GM18519 (cell line): ENCODE measurements around the gene ANKRD44.

ENCODE experiments used
- ATAC-seq: cut with Tn5 transposase; IDR thresholded peaks from one replicate; pipeline ENCODE4 v1.9.1; 2021; ENCODE audit warnings: mild to moderate bottlenecking, moderate library complexity; ENCODE audit not compliant: unreplicated experiment, low FRiP score

The ANKRD44 gene

GRCh38 chr2:197126630-197127352, 183.8 kb downstream of the ANKRD44 start:
- no peak for ATAC-seq

DNA sequence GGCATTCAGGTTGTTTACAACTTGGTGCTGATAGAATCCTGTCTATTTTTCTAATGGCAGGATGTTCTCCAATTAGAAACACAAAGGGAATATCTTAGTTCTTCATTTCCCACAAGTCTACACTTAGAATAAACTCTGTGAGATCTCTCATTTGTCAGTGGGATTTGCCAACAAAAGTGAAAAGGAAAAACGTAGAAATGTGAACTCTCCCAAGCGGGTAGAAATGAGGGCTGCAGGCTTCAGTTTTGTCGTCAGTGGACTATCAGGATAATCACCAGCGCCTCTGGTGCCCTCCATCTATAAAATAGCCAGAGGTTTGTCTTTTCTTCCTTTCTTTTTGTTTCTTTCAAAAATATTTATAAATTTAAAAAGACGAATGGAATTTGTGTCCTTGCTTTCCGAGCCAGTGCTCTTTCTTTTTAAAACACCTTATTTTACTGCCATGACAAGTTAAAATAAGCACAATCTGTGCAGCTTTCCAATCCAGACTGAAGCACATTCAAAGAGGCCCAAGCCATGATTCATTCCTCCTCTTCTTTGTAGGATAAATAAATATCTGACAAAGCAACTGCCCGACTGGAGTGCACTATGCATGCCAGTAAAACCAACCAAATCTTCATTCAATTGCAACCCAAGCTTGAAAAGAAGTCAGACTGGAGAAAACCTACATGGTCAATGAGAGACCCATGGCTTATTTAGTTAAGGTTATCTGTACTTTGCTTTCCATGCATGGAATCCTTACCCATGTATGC, 185.8 kb downstream of the ANKRD44 start:
- no peak for ATAC-seq

- ATAC-seq = no peak
Measured at GRCh38 chr2:197122821-197123220, 187.8 kb downstream of the ANKRD44 start.

- no peak for ATAC-seq
Measured at GRCh38 chr2:197121756-197122385, 188.7 kb downstream of the ANKRD44 start.

DNA sequence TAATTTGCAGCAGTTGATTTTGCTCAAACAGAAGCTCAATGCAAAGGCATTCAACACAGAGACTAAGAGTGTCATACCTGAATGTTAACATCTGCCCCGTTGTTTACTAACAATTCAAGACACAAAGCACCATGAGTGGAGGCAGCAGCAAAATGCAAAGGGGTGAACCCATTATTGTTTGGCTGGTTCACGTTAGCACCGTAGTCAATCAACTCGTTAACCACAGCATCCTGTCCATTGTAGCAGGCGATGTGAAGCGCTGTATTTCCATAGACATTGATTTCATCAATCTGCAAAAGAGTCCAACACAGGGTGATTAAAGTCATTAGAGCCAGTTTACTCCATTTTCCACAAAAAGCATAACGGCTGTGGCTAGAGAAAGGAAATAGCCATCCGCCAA, 189.3 kb downstream of the ANKRD44 start:
- ATAC-seq = no peak

DNA sequence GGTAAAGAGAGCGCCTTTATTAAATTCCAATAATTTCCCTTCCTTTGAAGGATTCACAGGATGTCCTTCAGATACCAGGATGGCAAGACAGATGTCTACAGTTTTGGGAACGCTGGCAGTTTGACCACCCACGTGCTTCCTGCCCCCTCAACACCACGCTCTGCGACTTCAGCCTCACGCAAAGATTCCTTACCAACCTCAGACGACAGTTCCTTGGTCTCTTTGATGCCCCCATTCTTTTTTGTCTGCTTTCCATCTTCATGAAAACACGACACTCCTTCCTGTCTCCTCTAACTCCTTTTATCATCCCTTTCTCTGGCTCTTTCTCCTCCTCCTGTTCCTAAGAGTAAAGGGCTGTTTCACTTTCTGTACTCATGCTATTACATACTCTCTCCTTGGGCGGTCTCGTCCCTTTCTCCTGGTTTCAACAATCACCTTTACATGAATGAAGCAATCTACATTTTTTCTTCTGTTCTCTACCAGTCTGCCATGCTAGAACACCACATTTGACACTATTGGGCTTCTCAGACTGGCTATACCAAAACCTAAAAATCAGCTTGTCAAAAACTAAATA, 194.2 kb downstream of the ANKRD44 start:
- no peak for ATAC-seq

DNA sequence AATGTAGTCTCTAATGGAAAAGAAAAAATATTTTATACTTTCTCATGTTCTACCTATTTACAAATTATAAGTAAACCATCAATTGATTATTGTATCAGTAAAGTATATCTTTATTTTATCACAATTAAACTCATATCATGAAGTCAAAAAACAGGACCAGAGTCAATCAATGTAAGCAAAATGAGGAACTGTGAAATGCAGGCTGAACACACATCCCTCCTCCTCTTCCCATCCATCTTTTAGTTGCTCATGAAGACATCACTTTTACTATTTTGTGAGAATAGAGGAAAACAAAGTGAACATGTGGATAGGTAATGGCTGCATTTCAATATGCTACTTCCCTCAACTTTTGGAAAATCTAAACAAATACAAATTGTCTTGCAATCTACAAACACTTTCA, 195.3 kb downstream of the ANKRD44 start:
- ATAC-seq = no peak

DNA sequence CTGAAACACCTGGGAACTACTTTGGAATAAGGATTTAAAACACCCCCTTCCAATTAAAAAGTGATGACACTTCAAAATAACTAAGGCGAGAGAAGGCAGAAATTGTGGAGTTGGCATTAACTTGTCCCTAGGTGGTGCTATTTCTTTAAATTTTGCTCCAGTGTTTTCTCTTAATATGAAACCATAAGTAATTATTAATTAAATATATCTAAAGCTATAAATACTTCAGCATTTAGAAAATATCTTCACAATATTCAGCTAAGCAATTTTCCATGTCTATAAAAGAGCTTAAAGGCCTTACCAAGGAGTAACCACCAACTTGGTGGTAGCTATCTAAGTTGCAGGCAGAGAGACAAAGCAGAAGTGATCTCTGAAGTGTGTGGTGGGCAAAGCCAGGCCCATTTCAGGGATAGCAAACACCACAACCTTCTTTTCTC, 197.3 kb downstream of the ANKRD44 start:
- no peak for ATAC-seq

GRCh38 chr2:197109326-197109725, 201.3 kb downstream of the ANKRD44 start:
- ATAC-seq = no peak

- ATAC-seq = no peak
Measured at GRCh38 chr2:197108758-197109157, 201.8 kb downstream of the ANKRD44 start.

- no peak for ATAC-seq
Measured at GRCh38 chr2:197107291-197108269, 203.0 kb downstream of the ANKRD44 start.

- no peak for ATAC-seq
Measured at GRCh38 chr2:197103363-197103762, 207.2 kb downstream of the ANKRD44 start.

DNA sequence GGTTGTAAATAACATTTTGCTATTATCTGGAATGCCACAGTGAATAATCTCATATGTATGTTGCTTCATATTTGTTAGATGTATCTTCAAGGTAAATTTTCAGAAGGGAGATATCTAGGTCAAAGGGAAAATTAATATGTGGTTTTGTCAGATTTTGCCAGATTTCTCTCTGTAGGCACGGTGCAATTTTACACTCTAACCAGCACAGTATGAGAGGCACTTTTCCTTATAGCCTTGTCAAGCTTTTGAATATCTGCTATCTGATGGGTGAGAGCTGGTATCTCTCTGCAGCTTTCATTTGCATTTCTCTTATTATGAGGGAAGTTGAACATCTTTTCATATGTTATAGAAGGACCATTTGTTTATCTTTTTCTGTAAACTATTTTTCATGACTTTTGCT, 208.3 kb downstream of the ANKRD44 start:
- ATAC-seq = no peak

GRCh38 chr2:197101519-197101918, 209.1 kb downstream of the ANKRD44 start:
- ATAC-seq = no peak

DNA sequence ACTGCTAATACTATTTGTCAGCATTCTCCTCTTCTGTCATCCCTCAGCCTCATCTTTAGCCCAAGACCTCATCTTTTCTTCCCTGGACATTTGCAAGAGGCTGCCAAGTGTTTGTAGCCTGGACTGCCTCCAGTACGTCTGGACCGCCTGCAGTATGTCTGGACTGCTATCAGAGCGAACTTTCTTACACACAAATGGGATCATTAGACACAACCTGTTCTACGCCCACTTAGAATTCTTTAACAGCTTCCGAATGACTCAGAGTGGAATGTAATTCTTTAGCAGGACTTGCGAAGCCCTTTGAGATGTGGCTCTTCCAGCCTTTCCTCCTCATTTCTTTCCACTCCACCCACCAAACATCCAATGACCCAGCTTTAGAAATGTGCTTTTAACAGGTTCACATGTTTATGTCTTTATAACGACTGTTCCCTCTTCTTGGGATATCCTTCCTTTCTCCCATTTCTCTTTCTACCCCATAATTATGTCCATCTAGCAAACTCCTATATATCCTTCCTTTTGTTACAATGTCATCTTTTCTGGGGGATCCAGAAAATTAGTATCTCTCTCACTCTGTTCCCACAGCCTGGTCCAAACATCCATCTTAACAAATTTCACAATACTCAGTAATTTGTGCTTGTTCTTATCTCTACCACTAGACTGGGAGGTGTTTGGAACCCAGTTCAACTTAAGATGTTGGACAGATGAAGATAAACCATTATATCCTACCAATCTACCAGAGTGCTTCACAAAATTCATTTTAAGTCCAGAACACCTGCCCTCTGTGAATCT, 212.8 kb downstream of the ANKRD44 start:
- ATAC-seq = no peak

GRCh38 chr2:197096649-197097048, 213.9 kb downstream of the ANKRD44 start:
- no peak for ATAC-seq

DNA sequence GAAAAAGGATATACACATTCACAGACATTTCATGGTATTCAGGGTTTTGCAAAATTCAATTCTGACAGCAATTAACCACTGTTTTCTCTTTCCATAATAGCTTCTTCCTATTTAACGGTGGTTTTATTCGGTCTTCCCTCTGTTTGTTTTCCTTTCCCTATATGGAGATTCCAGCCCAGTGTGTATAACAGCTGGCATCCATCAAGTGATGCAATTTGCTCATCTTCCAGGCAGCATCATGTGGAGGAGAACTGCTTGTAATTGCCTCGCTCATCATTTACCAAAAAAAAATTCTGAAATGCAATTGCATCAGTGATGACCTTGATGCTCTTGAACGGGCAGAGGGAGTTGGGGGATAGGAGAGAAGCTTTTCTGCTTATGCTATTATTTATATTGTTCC, 218.1 kb downstream of the ANKRD44 start:
- ATAC-seq = no peak

- no peak for ATAC-seq
Measured at GRCh38 chr2:197090742-197091367, 219.7 kb downstream of the ANKRD44 start.

- no peak for ATAC-seq
Measured at GRCh38 chr2:197089655-197090054, 220.9 kb downstream of the ANKRD44 start.
